OCI-LY3 (cell line): Measurements from ENCODE around the gene RPS6KA4.

Experiments used
- H2AFZ ChIP-seq: fragments of 200-600, 300-600 bp; shearing (Covaris generic); 2 replicates; pipeline ENCODE4 v1.6.0; 2014; ENCODE audit warnings: antibody characterized with exemption, low read depth, low read length
- H3K27ac ChIP-seq: fragments of 200-600, 300-600 bp; sonication (generic); 2 replicates; pipeline ENCODE4 v1.5.1; 2014; ENCODE audit warnings: mild to moderate bottlenecking, low read length, moderate library complexity, mixed read lengths
- H3K27me3 ChIP-seq: fragments of 200-600, 300-600 bp; sonication (generic); 2 replicates; pipeline ENCODE4 v1.6.1; 2014; ENCODE audit warnings: low read depth, low read length, mixed read lengths
- H3K36me3 ChIP-seq: fragments of 200-600, 300-600 bp; sonication (generic); replicated peaks from 2 replicates; pipeline ENCODE3; 2014; ENCODE audit warnings: low read depth, low read length, mixed read lengths
- H3K4me1 ChIP-seq: fragments of 300-600, 200-600 bp; sonication (generic); 2 replicates; pipeline ENCODE4 v1.6.1; 2014; ENCODE audit warnings: low read length, mixed read lengths
- H3K4me2 ChIP-seq: fragments of 200-600, 300-600 bp; sonication (generic); 2 replicates; pipeline ENCODE4 v1.6.1; 2014; ENCODE audit warnings: low read length, mixed read lengths
- H3K4me3 ChIP-seq: fragments of 300-600, 200-600 bp; sonication (generic); 2 replicates; pipeline ENCODE4 v1.5.1; 2014; ENCODE audit warnings: antibody characterized with exemption, mild to moderate bottlenecking, low read length, moderate library complexity
- H3K79me2 ChIP-seq: fragments of 300-600, 200-600 bp; shearing (Covaris generic); 2 replicates; pipeline ENCODE4 v1.6.1; 2014; ENCODE audit warnings: mild to moderate bottlenecking, low read length, mixed read lengths
- H3K9ac ChIP-seq: fragments of 300-600, 200-600 bp; shearing (Covaris generic); 2 replicates; pipeline ENCODE4 v1.6.0; 2014; ENCODE audit warnings: mild to moderate bottlenecking, low read length, moderate library complexity
- H3K9me3 ChIP-seq: fragments of 200-600, 300-600 bp; shearing (Covaris generic); 2 replicates; pipeline ENCODE4 v1.6.1; 2014; ENCODE audit warnings: low read length, mixed read lengths; ENCODE audit not compliant: insufficient read depth
- H4K20me1 ChIP-seq: fragments of 200-600, 300-600 bp; sonication (generic); 2 replicates; pipeline ENCODE4 v1.6.1; 2016; ENCODE audit warnings: low read length, mixed read lengths; ENCODE audit not compliant: insufficient read depth
- CTCF ChIP-seq: fragments of 200-600, 300-600 bp; sonication (generic); IDR thresholded peaks from 2 replicates; pipeline ENCODE4 v1.5.1; 2014; ENCODE audit warnings: antibody characterized with exemption, low read length, low read depth
- EZH2phosphoT487 ChIP-seq: fragments of 200-600 bp; shearing (Covaris generic); IDR thresholded peaks from 2 replicates; pipeline ENCODE4 v1.6.1; 2018; ENCODE audit warnings: antibody characterized with exemption, mixed run types, low read depth

RPS6KA4 gene

GRCh38 chr11:64391839-64392238, 32.9 kb downstream of the RPS6KA4 start:
- TF ChIP-seq CTCF (no peak), EZH2phosphoT487 (no peak)
- Histone ChIP-seq H4K20me1 (no peaks in the 10 kb centered on the region), H2AFZ (no peak overlapping the region), H3K27me3 (peaks cover 32% of the 10 kb centered on the region), H3K27ac (no peak overlapping the region), H3K36me3 (no peaks in the 10 kb centered on the region), H3K9me3 (no peaks in the 10 kb centered on the region), H3K9ac (no peak overlapping the region), H3K4me1 (no peaks in the 10 kb centered on the region), H3K4me2 (no peak overlapping the region), H3K79me2 (no peaks in the 10 kb centered on the region), H3K4me3 (no peak overlapping the region)

- Histone ChIP-seq H4K20me1 (no peaks in the 10 kb centered on the region), H3K9me3 (no peaks in the 10 kb centered on the region), H3K27ac (no peak overlapping the region), H3K4me1 (no peaks in the 10 kb centered on the region), H3K79me2 (no peaks in the 10 kb centered on the region), H2AFZ (no peak overlapping the region), H3K36me3 (no peaks in the 10 kb centered on the region), H3K9ac (no peak overlapping the region), H3K4me2 (no peak overlapping the region), H3K27me3 (peaks cover 18% of the 10 kb centered on the region), H3K4me3 (no peak overlapping the region)
- no peak for TF ChIP-seq EZH2phosphoT487
- no peak for TF ChIP-seq CTCF
These were observed 36.6 kb downstream of the RPS6KA4 start for GRCh38 chr11:64395545-64396078.

GRCh38 chr11:64396079-64396591, 37.2 kb downstream of the RPS6KA4 start:
- H3K79me2 ChIP-seq: no peaks in the 10 kb centered on the region
- no peaks in the 10 kb centered on the region for H4K20me1 ChIP-seq
- TF ChIP-seq EZH2phosphoT487 (no peak), CTCF (no peak)
- H3K4me1 ChIP-seq: no peaks in the 10 kb centered on the region
- H2AFZ ChIP-seq: no peak overlapping the region
- peaks cover 18% of the 10 kb centered on the region for H3K27me3 ChIP-seq
- no peak overlapping the region for H3K4me3 ChIP-seq
- no peak overlapping the region for H3K4me2 ChIP-seq
- no peak overlapping the region for H3K27ac ChIP-seq
- no peaks in the 10 kb centered on the region for H3K9me3 ChIP-seq
- no peaks in the 10 kb centered on the region for H3K36me3 ChIP-seq
- H3K9ac ChIP-seq: no peak overlapping the region

GRCh38 chr11:64400102-64400501, 41.1 kb downstream of the RPS6KA4 start:
- no peak overlapping the region for H3K4me2 ChIP-seq
- H3K27ac ChIP-seq: no peak overlapping the region
- no peaks in the 10 kb centered on the region for H4K20me1 ChIP-seq
- H3K79me2 ChIP-seq: no peaks in the 10 kb centered on the region
- H2AFZ ChIP-seq: no peak overlapping the region
- H3K27me3 ChIP-seq: peaks cover 25% of the 10 kb centered on the region
- H3K9ac ChIP-seq: no peak overlapping the region
- no peaks in the 10 kb centered on the region for H3K4me1 ChIP-seq
- no peak overlapping the region for H3K4me3 ChIP-seq
- no peaks in the 10 kb centered on the region for H3K36me3 ChIP-seq
- H3K9me3 ChIP-seq: no peaks in the 10 kb centered on the region
- TF ChIP-seq EZH2phosphoT487: no peak
- no peak for TF ChIP-seq CTCF
